H9 (cell line): ENCODE measurements around the gene FAM219B. TPM values are rescaled to one million over a fixed set of nuclear protein-coding genes. Genes with fewer than 3 reads are reported as not detected.

Experiments used
- DNase-seq: peaks from one replicate; pipeline ENCODE4 v3.0.0-alpha.2; 2017
- H2AFZ ChIP-seq: one replicate; pipeline ENCODE4 v1.6.1; 2013; ENCODE audit warnings: mild to moderate bottlenecking, low read length, control low read depth, moderate library complexity
- H2AK5ac ChIP-seq: 2 replicates; pipeline ENCODE4 v1.6.1; 2013; ENCODE audit warnings: low read length, control low read depth, mixed read lengths; ENCODE audit not compliant: insufficient read length
- H2BK120ac ChIP-seq: one replicate; pipeline ENCODE4 v1.6.1; 2013; ENCODE audit warnings: low read depth, mild to moderate bottlenecking, low read length, control low read depth, inconsistent platforms; ENCODE audit not compliant: poor library complexity, severe bottlenecking
- H2BK12ac ChIP-seq: 2 replicates; pipeline ENCODE4 v1.6.1; 2013; ENCODE audit warnings: low read length, control low read depth, mixed read lengths, low read depth; ENCODE audit not compliant: insufficient read length
- H2BK15ac ChIP-seq: 2 replicates; pipeline ENCODE4 v1.6.1; 2013; ENCODE audit warnings: low read depth, low read length, control low read depth
- H2BK20ac ChIP-seq: one replicate; pipeline ENCODE4 v1.6.1; 2013; ENCODE audit warnings: low read depth, mild to moderate bottlenecking, low read length, control low read depth, inconsistent platforms; ENCODE audit not compliant: poor library complexity, severe bottlenecking
- H2BK5ac ChIP-seq: 2 replicates; pipeline ENCODE4 v1.6.1; 2013; ENCODE audit warnings: low read length, control low read depth, mixed read lengths; ENCODE audit not compliant: insufficient read length
- H3K14ac ChIP-seq: 2 replicates; pipeline ENCODE4 v1.6.1; 2013; ENCODE audit warnings: low read length, control low read depth; ENCODE audit not compliant: insufficient read depth
- H3K18ac ChIP-seq: 2 replicates; pipeline ENCODE4 v1.6.1; 2013; ENCODE audit warnings: low read depth, mild to moderate bottlenecking, mixed read lengths, low read length, control low read depth; ENCODE audit not compliant: insufficient read length
- H3K23ac ChIP-seq: 2 replicates; pipeline ENCODE4 v1.6.1; 2013; ENCODE audit warnings: low read length, control low read depth, mixed read lengths, low read depth; ENCODE audit not compliant: insufficient read length
- H3K23me2 ChIP-seq: 2 replicates; pipeline ENCODE4 v1.6.1; 2013; ENCODE audit warnings: low read depth, mild to moderate bottlenecking, mixed read lengths, low read length, control low read depth; ENCODE audit not compliant: insufficient read length, poor library complexity, severe bottlenecking
- H3K27ac ChIP-seq: 2 replicates; pipeline ENCODE4 v1.5.1; 2013; ENCODE audit warnings: low read length, control low read depth, mixed read lengths, low read depth; ENCODE audit not compliant: insufficient read length
- H3K27me3 ChIP-seq: 2 replicates; pipeline ENCODE4 v1.6.1; 2013; ENCODE audit warnings: low read length, control low read depth, inconsistent platforms; ENCODE audit not compliant: insufficient read depth
- H3K4ac ChIP-seq: 2 replicates; pipeline ENCODE4 v1.6.1; 2013; ENCODE audit warnings: low read depth, mild to moderate bottlenecking, control low read depth, inconsistent platforms, low read length, moderate library complexity
- H3K4me1 ChIP-seq: 2 replicates; pipeline ENCODE4 v1.6.1; 2013; ENCODE audit warnings: low read length, control low read depth, inconsistent platforms; ENCODE audit not compliant: insufficient read depth
- H3K4me2 ChIP-seq: 2 replicates; pipeline ENCODE4 v1.6.1; 2013; ENCODE audit warnings: low read length, control low read depth, mixed read lengths; ENCODE audit not compliant: insufficient read length, insufficient read depth
- H3K56ac ChIP-seq: 2 replicates; pipeline ENCODE4 v1.6.1; 2013; ENCODE audit warnings: low read depth, mild to moderate bottlenecking, mixed read lengths, low read length, control low read depth; ENCODE audit not compliant: insufficient read length
- H3K79me1 ChIP-seq: 2 replicates; pipeline ENCODE4 v1.6.1; 2013; ENCODE audit warnings: low read depth, mild to moderate bottlenecking, moderate library complexity, low read length, control low read depth, inconsistent platforms; ENCODE audit not compliant: insufficient read depth, poor library complexity, severe bottlenecking
- H3K79me2 ChIP-seq: 2 replicates; pipeline ENCODE4 v1.6.1; 2013; ENCODE audit warnings: low read length, control low read depth, inconsistent platforms; ENCODE audit not compliant: insufficient read depth
- H3K9ac ChIP-seq: 2 replicates; pipeline ENCODE4 v1.6.1; 2013; ENCODE audit warnings: low read length, control low read depth, mixed read lengths; ENCODE audit not compliant: insufficient read length; ENCODE audit errors: extremely low read depth
- H3K9me3 ChIP-seq: one replicate; pipeline ENCODE4 v1.6.1; 2013; ENCODE audit warnings: low read depth, low read length, inconsistent platforms; ENCODE audit not compliant: control insufficient read depth
- H3T11ph ChIP-seq: one replicate; pipeline ENCODE4 v1.6.1; 2013; ENCODE audit warnings: mild to moderate bottlenecking, low read length, control low read depth, inconsistent platforms
- H4K20me1 ChIP-seq: one replicate; pipeline ENCODE4 v1.6.1; 2013; ENCODE audit not compliant: control insufficient read depth, insufficient read length, insufficient read depth
- H4K5ac ChIP-seq: 2 replicates; pipeline ENCODE4 v1.6.1; 2013; ENCODE audit warnings: low read depth, mild to moderate bottlenecking, mixed read lengths, low read length, control low read depth; ENCODE audit not compliant: insufficient read length
- H4K8ac ChIP-seq: replicated peaks from 2 replicates; pipeline ENCODE4 v1.6.1; 2013; ENCODE audit warnings: low read length, control low read depth, mixed read lengths, low read depth; ENCODE audit not compliant: insufficient read length
- H4K91ac ChIP-seq: 2 replicates; pipeline ENCODE4 v1.6.1; 2013; ENCODE audit warnings: low read depth, mild to moderate bottlenecking, moderate library complexity, mixed read lengths, low read length, control low read depth; ENCODE audit not compliant: insufficient read length
- H3K27ac Mint-ChIP-seq, 3 experiments: 2 replicates in 2 of 3; 3 replicates in 1 of 3; pipeline ENCODE4 v1.8.0; 2020 to 2021; ENCODE audit warnings: mixed read lengths in 3 of 3, mild to moderate bottlenecking in 1 of 3, moderate library complexity in 1 of 3
- H3K27me3 Mint-ChIP-seq: 2 replicates; pipeline ENCODE4 v1.8.0; 2021; ENCODE audit warnings: low read depth, mild to moderate bottlenecking, moderate library complexity, mixed read lengths
- H3K36me3 Mint-ChIP-seq, 3 experiments: 2 replicates in 2 of 3; 3 replicates in 1 of 3; pipeline ENCODE4 v1.8.0; 2020 to 2021; ENCODE audit warnings: low read depth in 3 of 3, mixed read lengths in 3 of 3; ENCODE audit not compliant: insufficient read depth in 1 of 3
- H3K4me1 Mint-ChIP-seq, 2 experiments: 2 replicates each; pipeline ENCODE4 v1.8.0; 2020; ENCODE audit warnings: mixed read lengths in 2 of 2
- H3K4me3 Mint-ChIP-seq, 2 experiments: 2 replicates in 1 of 2; 3 replicates in 1 of 2; pipeline ENCODE4 v1.8.0; 2020 to 2021; ENCODE audit warnings: mild to moderate bottlenecking in 2 of 2, mixed read lengths in 2 of 2, moderate library complexity in 1 of 2
- H3K9me3 Mint-ChIP-seq, 2 experiments: 2 replicates in 1 of 2; 3 replicates in 1 of 2; pipeline ENCODE4 v1.8.0; 2020; ENCODE audit warnings: mild to moderate bottlenecking in 2 of 2, mixed read lengths in 2 of 2, moderate library complexity in 1 of 2
- WGBS: extraction: QIAGEN DNeasy Blood & Tissue Kit; methylation state at CpG from one replicate; pipeline ENCODE4 v1.1.7; 2013; ENCODE audit warnings: missing lambda C conversion rate, low lambda C conversion rate, mixed read lengths; ENCODE audit not compliant: insufficient read length; ENCODE audit errors: extremely low coverage; 5-methylcytosine and 5-hydroxymethylcytosine counted together
- total RNA-seq: library from RNA; stranded (reverse); gene quantifications from 2 replicates; pipeline ENCODE4 v1.2.1, GENCODE V29; 2021
- TF ChIP-seq, protein P1 (sequence below): fragments of 200-600 bp; sonication (generic); conservative IDR thresholded peaks from 3 replicates; pipeline ENCODE4 v1.8.0; 2021; ENCODE audit warnings: antibody characterized with exemption, mild to moderate bottlenecking

FAM219B gene
- total RNA-seq, 1 experiment from 2014 or later: 60.3 TPM

GRCh38 chr15:74858369-74858740 lies 48.3 kb downstream of the FAM219B start:
- no peaks in the 10 kb centered on the region for H3K4me1 ChIP-seq
- no peak overlapping the region for H3K23ac ChIP-seq
- H4K20me1 ChIP-seq: no peaks in the 10 kb centered on the region
- no peak overlapping the region for H3K4ac ChIP-seq
- Mint-ChIP-seq H3K9me3 (no peaks in the 10 kb centered on the region), H3K36me3 (peaks cover 2 to 4% (median 3%) of the 10 kb centered on the region in 3 experiments; a peak in 5 of 7 replicates), H3K4me3 (no peak overlapping the region), H3K27me3 (no peaks in the 10 kb centered on the region), H3K27ac (peak overlapping the region in 2 of 3 experiments; percentile 35 to 39; a peak in 2 of 7 replicates), H3K4me1 (peaks cover 0 to 6% of the 10 kb centered on the region in 2 experiments; a peak in 3 of 4 replicates)
- H3K27me3 ChIP-seq: no peaks in the 10 kb centered on the region
- peaks cover 4% of the 10 kb centered on the region; the same call in 1 of the 2 replicates for H3K79me2 ChIP-seq
- H2BK20ac ChIP-seq: no peak overlapping the region
- H4K8ac ChIP-seq: no peak overlapping the region
- no peaks in the 10 kb centered on the region for H3K23me2 ChIP-seq
- H3K79me1 ChIP-seq: no peaks in the 10 kb centered on the region
- no peak overlapping the region for H4K5ac ChIP-seq
- DNase-seq: no peak
- H3K27ac ChIP-seq: no peak overlapping the region
- no peaks in the 10 kb centered on the region for H3K9me3 ChIP-seq
- no peak overlapping the region for H3K4me2 ChIP-seq
- no peak overlapping the region for H2BK15ac ChIP-seq
- TF ChIP-seq, protein P1, sequence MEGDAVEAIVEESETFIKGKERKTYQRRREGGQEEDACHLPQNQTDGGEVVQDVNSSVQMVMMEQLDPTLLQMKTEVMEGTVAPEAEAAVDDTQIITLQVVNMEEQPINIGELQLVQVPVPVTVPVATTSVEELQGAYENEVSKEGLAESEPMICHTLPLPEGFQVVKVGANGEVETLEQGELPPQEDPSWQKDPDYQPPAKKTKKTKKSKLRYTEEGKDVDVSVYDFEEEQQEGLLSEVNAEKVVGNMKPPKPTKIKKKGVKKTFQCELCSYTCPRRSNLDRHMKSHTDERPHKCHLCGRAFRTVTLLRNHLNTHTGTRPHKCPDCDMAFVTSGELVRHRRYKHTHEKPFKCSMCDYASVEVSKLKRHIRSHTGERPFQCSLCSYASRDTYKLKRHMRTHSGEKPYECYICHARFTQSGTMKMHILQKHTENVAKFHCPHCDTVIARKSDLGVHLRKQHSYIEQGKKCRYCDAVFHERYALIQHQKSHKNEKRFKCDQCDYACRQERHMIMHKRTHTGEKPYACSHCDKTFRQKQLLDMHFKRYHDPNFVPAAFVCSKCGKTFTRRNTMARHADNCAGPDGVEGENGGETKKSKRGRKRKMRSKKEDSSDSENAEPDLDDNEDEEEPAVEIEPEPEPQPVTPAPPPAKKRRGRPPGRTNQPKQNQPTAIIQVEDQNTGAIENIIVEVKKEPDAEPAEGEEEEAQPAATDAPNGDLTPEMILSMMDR: no peak
- H4K91ac ChIP-seq: no peak overlapping the region
- no peak overlapping the region for H2BK12ac ChIP-seq
- no peak overlapping the region for H3T11ph ChIP-seq
- H2BK5ac ChIP-seq: no peak overlapping the region
- no peak overlapping the region for H3K18ac ChIP-seq
- no peak overlapping the region for H2AK5ac ChIP-seq
- H3K9ac ChIP-seq: no peak overlapping the region
- no peak overlapping the region for H2BK120ac ChIP-seq
- H3K14ac ChIP-seq: no peak overlapping the region
- H3K56ac ChIP-seq: no peak overlapping the region
- no CpG with 5 or more reads among the region's 4 CpGs for WGBS
- H2AFZ ChIP-seq: no peak overlapping the region
